Heart left ventricle (tissue), 16 donors: Measurements from ENCODE around the gene SMAD3. TPM values are rescaled to one million over a fixed set of nuclear protein-coding genes. Genes with fewer than 3 reads are reported as not detected.

Experiments
- ATAC-seq, 4 donors: fragments of 200-7000 bp; cut with Tn5 transposase; one replicate each; pipeline ENCODE4 v1.9.1; 2020 to 2022; ENCODE audit warnings: moderate library complexity in 4 of 4, mild to moderate bottlenecking in 3 of 4, moderate number of reproducible peaks in 1 of 4
- DNase-seq, 5 donors: peaks; one replicate each; pipeline ENCODE4 v3.0.0-alpha.2; 2020
- H3K27ac ChIP-seq, 12 donors: fragments of 200-600 bp; sonication (generic) in 4 of 12; one replicate each; pipeline versions ENCODE4 v1.5.0 to v1.8.0; 2016 to 2022; ENCODE audit warnings: mild to moderate bottlenecking in 2 of 12
- H3K27me3 ChIP-seq, 9 donors: fragments of 200-600 bp; sonication (generic) in 2 of 9; one replicate each; pipeline versions ENCODE4 v1.5.1 to v1.8.0; 2016 to 2022; ENCODE audit warnings: mild to moderate bottlenecking in 3 of 9
- H3K36me3 ChIP-seq, 9 donors: fragments of 200-600 bp; sonication (generic) in 2 of 9; one replicate each; pipeline versions ENCODE4 v1.5.0 to v1.8.0; 2018 to 2022; ENCODE audit warnings: mild to moderate bottlenecking in 2 of 9
- H3K4me1 ChIP-seq, 12 donors: fragments of 200-600 bp; sonication (generic) in 4 of 12; one replicate each; pipeline versions ENCODE4 v1.5.0 to v1.8.0; 2016 to 2022; ENCODE audit warnings: mild to moderate bottlenecking in 3 of 12
- H3K4me3 ChIP-seq, 12 donors: fragments of 200-600 bp; sonication (generic) in 4 of 12; one replicate each; pipeline versions ENCODE4 v1.5.0 to v1.8.0; 2017 to 2022; ENCODE audit warnings: mild to moderate bottlenecking in 9 of 12, moderate library complexity in 4 of 12
- H3K9me3 ChIP-seq, 12 donors: fragments of 200-600 bp; sonication (generic) in 4 of 12; one replicate each; pipeline versions ENCODE4 v1.5.0 to v1.8.0; 2016 to 2022; ENCODE audit warnings: mild to moderate bottlenecking in 1 of 12
- CTCF ChIP-seq, 12 donors: fragments of 200-600 bp; sonication (generic) in 4 of 12; IDR thresholded peaks; one replicate each; pipeline versions ENCODE4 v1.5.0 to v1.8.0; 2018 to 2022; ENCODE audit warnings: antibody characterized with exemption in 12 of 12, mild to moderate bottlenecking in 5 of 12
- POLR2A ChIP-seq, 2 donors: fragments of 450-650 bp; IDR thresholded peaks; one replicate each; pipeline ENCODE4 v1.6.1; 2017; ENCODE audit warnings: antibody characterized with exemption in 2 of 2, mild to moderate bottlenecking in 2 of 2, moderate library complexity in 2 of 2
- WGBS, 4 donors: extraction: QIAGEN DNeasy Blood & Tissue Kit in 2 of 4; methylation state at CpG; one replicate each; pipeline versions ENCODE4 v1.1.5 to v1.1.7; 2013 to 2018; 5-methylcytosine and 5-hydroxymethylcytosine counted together
- intact Hi-C, 10 donors: fragments of 100-400 bp; cut with DNase I; formaldehyde crosslinking; loops; one replicate each; pipeline versions ENCODE4 v1.11.1 to v1.14.2; 2022
- polyA plus RNA-seq, 2 donors: library from polyadenylated mRNA; stranded (reverse); fragments of 200-250 nt; gene quantifications; one replicate each; pipeline ENCODE4 v1.2.3, GENCODE V29; 2013
- total RNA-seq, 9 donors: library from RNA; depleted of rRNA in 2 of 9; stranded (reverse); fragments of >200 nt in 2 of 9; fragmentation: NEBNext Ultra II Directional in 3 of 9; extraction: Animal tissue kit (Norgen Biotek cat#: 25700) in 3 of 9; gene quantifications; one replicate each; pipeline versions ENCODE4 v1.1.0 to v1.2.4, GENCODE V29; 2016 to 2023
- donor health status: ischemic (EF 13 %, LVEDD 7.1; RV severe dilation, severe dysfunction).
- donor health status: healthy with polysubstance abuse.
- donor health status: DM: no; HTN: yes; CAD: no.
- donor health status: DM: no; HTN: no; CAD: no.
- donor health status: ischemic (EF 25% LVEDD 6.9; RV normal size, moderate dysfunction).
- donor health status: ischemic (EF 25% LVEDD 5.7; RV mildly dilated, moderate dysfunction).
- donor health status: healthy.
- donor health status: DM: yes; HTN: yes; CAD: no.
- donor health status: ischemic (EF 35%, LVEDD 5.7; RV mildly dilated, moderate dysfunction).
- donor health status: nonischemic (EF 11% LVEDD 7.7; RV severe dilation, severe dysfunction).
- donor health status: DM: yes; HTN: yes; CAD: no.
- donor health status: PGD.
- donor health status: ischemic (EF 29% LVEDD 5.4; RV normal size, mild dysfunction).
- donor health status: nonischemic (EF 23%, LVEDD 6.1; RV moderate dilation, normal function).

SMAD3 gene
- total and polyA plus RNA-seq, 11 donors, result 5.6 to 34.3 (median 15.3) TPM

GRCh38 chr15:67134067-67134838, 68.9 kb downstream of the SMAD3 start:
- no peak for TF ChIP-seq CTCF (IDR thresholded peaks at IDR 0.05)
- TF ChIP-seq POLR2A (IDR thresholded peaks at IDR 0.05), result no peak
- Histone ChIP-seq H3K27me3 (no peaks in the 10 kb centered on the region), H3K9me3 (no peaks in the 10 kb centered on the region), H3K4me3 (peak overlapping the region in 3 of 12 donors; percentile 14 to 34 (median 16)), H3K27ac (peak overlapping the region; percentile 29 to 88 (median 72)), H3K4me1 (peaks cover 6 to 96% (median 62%) of the 10 kb centered on the region in 12 donors), H3K36me3 (no peaks in the 10 kb centered on the region)
- WGBS, 4 donors, result 42 to 56% (median 49%) methylated on average over 13 of the region's 13 CpGs
- ATAC-seq, result peak; percentile 40 to 84 (median 54)
- intact Hi-C loops, result no loop called here
- peak in 3 of 5 donors; percentile 44 to 61 (median 50) for DNase-seq

GRCh38 chr15:67134871-67135492, 69.6 kb downstream of the SMAD3 start:
- H3K4me1 ChIP-seq, result peaks cover 6 to 98% (median 65%) of the 10 kb centered on the region in 12 donors
- H3K36me3 ChIP-seq, result no peaks in the 10 kb centered on the region
- peak overlapping the region in 2 of 12 donors; percentile 16 to 34 for H3K4me3 ChIP-seq
- ATAC-seq, result peak in 1 of 4 donors; percentile 3
- no peak for DNase-seq
- peak overlapping the region; percentile 29 to 88 (median 72) for H3K27ac ChIP-seq
- intact Hi-C loops, result no loop called here
- WGBS, 4 donors, result 55 to 84% (median 74%) methylated on average over 4 of the region's 4 CpGs
- no peak for TF ChIP-seq CTCF (IDR thresholded peaks at IDR 0.05)
- H3K27me3 ChIP-seq, result no peaks in the 10 kb centered on the region
- H3K9me3 ChIP-seq, result no peaks in the 10 kb centered on the region

GRCh38 chr15:67135494-67135893, 70.1 kb downstream of the SMAD3 start:
- no peaks in the 10 kb centered on the region for H3K27me3 ChIP-seq
- 83 to 89% (median 88%) methylated on average over 4 of the region's 4 CpGs for WGBS, 4 donors
- H3K27ac ChIP-seq, result peak overlapping the region in 10 of 12 donors; percentile 64 to 88 (median 75)
- TF ChIP-seq CTCF (IDR thresholded peaks at IDR 0.05) (no peak), POLR2A (IDR thresholded peaks at IDR 0.05) (no peak)
- no peak overlapping the region for H3K4me3 ChIP-seq
- ATAC-seq (no peak), DNase-seq (no peak)
- H3K36me3 ChIP-seq, result no peaks in the 10 kb centered on the region
- peaks cover 6 to 98% (median 68%) of the 10 kb centered on the region in 12 donors for H3K4me1 ChIP-seq
- H3K9me3 ChIP-seq, result no peaks in the 10 kb centered on the region
- intact Hi-C loops, result no loop called here

GRCh38 chr15:67136802-67137201, 71.4 kb downstream of the SMAD3 start:
- Histone ChIP-seq H3K27ac (peak overlapping the region in 4 of 12 donors; percentile 58 to 80 (median 70)), H3K36me3 (no peaks in the 10 kb centered on the region), H3K27me3 (no peaks in the 10 kb centered on the region), H3K4me3 (no peak overlapping the region), H3K4me1 (peaks cover 6 to 98% (median 74%) of the 10 kb centered on the region in 12 donors), H3K9me3 (no peaks in the 10 kb centered on the region)
- no peak for ATAC-seq
- intact Hi-C loops, result no loop called here
- 95 to 98% (median 96%) methylated on average over 3 of the region's 3 CpGs for WGBS, 4 donors
- DNase-seq, result no peak
- TF ChIP-seq CTCF (IDR thresholded peaks at IDR 0.05), result no peak
- no peak for TF ChIP-seq POLR2A (IDR thresholded peaks at IDR 0.05)
